Activated CD8-positive, alpha-beta memory T cell treated with anti-CD3 and anti-CD28 coated beads, Interleukin-2, amount 10 ng/mL, durations not matched to agents 7 days and 5 days (primary cell): Measurements from ENCODE around the gene DNAJB8. TPM values are rescaled to one million over a fixed set of nuclear protein-coding genes. Genes with fewer than 3 reads are reported as not detected.

Experiments used
- ATAC-seq: fragments of 150-1000 bp; cut with Tn5 transposase; one replicate; pipeline ENCODE4 v1.10.0; 2021; ENCODE audit warnings: moderate library complexity
- CTCF ChIA-PET: fragments of 350-600 bp; sonication (Branson Sonifier 250); formaldehyde crosslinking; loops from one replicate; lab custom pipeline; 2021; ENCODE audit warnings: antibody characterized with exemption; lab: Charles Lee
- DNase-seq: peaks from one replicate; pipeline ENCODE4 v3.0.0-alpha.2; 2020
- H3K27ac Mint-ChIP-seq: one replicate; pipeline ENCODE4 v1.8.0; 2021; ENCODE audit warnings: mild to moderate bottlenecking, mixed read lengths
- H3K27me3 Mint-ChIP-seq: one replicate; pipeline ENCODE4 v1.8.0; 2021; ENCODE audit warnings: mixed read lengths
- H3K36me3 Mint-ChIP-seq: one replicate; pipeline ENCODE4 v1.8.0; 2021; ENCODE audit warnings: mild to moderate bottlenecking, mixed read lengths
- H3K4me1 Mint-ChIP-seq: one replicate; pipeline ENCODE4 v1.8.0; 2021; ENCODE audit warnings: mixed read lengths
- H3K4me3 Mint-ChIP-seq: one replicate; pipeline ENCODE4 v1.8.0; 2021; ENCODE audit warnings: mild to moderate bottlenecking, moderate library complexity, mixed read lengths
- H3K9me3 Mint-ChIP-seq: one replicate; pipeline ENCODE4 v1.8.0; 2022; ENCODE audit warnings: low read depth, mixed read lengths
- total RNA-seq, 2 experiments: library from RNA; stranded (reverse); gene quantifications; one replicate each; pipeline ENCODE4 v1.2.3, GENCODE V29; 2021

The DNAJB8 gene
- total RNA-seq, 2 experiments from 2014 or later: not detected

GRCh38 chr3:128485282-128486204 lies 18.9 kb upstream of the DNAJB8 start:
- Mint-ChIP-seq H3K4me3 (no peak overlapping the region), H3K27me3 (peaks cover 79% of the 10 kb centered on the region), H3K9me3 (no peaks in the 10 kb centered on the region), H3K4me1 (peaks cover 23% of the 10 kb centered on the region), H3K27ac (no peak overlapping the region), H3K36me3 (no peaks in the 10 kb centered on the region)
- CTCF ChIA-PET: no interaction called here
- ATAC-seq (no peak), DNase-seq (no peak)

GRCh38 chr3:128484404-128485281 lies 18.0 kb upstream of the DNAJB8 start:
- DNase-seq: no peak
- H3K27me3 Mint-ChIP-seq: peaks cover 73% of the 10 kb centered on the region
- CTCF ChIA-PET: interaction anchor here (1.0 kb wide), 1 partner anchor 59 kb away, joined by 3 read pairs; no protein-coding TSS in a partner anchor
- no peaks in the 10 kb centered on the region for H3K36me3 Mint-ChIP-seq
- H3K4me3 Mint-ChIP-seq: no peak overlapping the region
- peaks cover 16% of the 10 kb centered on the region for H3K4me1 Mint-ChIP-seq
- no peaks in the 10 kb centered on the region for H3K9me3 Mint-ChIP-seq
- ATAC-seq: no peak
- no peak overlapping the region for H3K27ac Mint-ChIP-seq

- Mint-ChIP-seq H3K27ac (no peak overlapping the region), H3K27me3 (peaks cover 76% of the 10 kb centered on the region), H3K4me1 (peaks cover 14% of the 10 kb centered on the region), H3K9me3 (no peaks in the 10 kb centered on the region), H3K4me3 (no peak overlapping the region), H3K36me3 (no peaks in the 10 kb centered on the region)
- DNase-seq (no peak), ATAC-seq (no peak)
- CTCF ChIA-PET: interaction anchor here (0.6 to 1.4 kb wide), 5 partner anchors 58 to 409 kb away, joined by 3 to 5 read pairs (median 3); no protein-coding TSS in a partner anchor
Observed at GRCh38 chr3:128483657-128484403, 17.1 kb upstream of the DNAJB8 start.

DNA sequence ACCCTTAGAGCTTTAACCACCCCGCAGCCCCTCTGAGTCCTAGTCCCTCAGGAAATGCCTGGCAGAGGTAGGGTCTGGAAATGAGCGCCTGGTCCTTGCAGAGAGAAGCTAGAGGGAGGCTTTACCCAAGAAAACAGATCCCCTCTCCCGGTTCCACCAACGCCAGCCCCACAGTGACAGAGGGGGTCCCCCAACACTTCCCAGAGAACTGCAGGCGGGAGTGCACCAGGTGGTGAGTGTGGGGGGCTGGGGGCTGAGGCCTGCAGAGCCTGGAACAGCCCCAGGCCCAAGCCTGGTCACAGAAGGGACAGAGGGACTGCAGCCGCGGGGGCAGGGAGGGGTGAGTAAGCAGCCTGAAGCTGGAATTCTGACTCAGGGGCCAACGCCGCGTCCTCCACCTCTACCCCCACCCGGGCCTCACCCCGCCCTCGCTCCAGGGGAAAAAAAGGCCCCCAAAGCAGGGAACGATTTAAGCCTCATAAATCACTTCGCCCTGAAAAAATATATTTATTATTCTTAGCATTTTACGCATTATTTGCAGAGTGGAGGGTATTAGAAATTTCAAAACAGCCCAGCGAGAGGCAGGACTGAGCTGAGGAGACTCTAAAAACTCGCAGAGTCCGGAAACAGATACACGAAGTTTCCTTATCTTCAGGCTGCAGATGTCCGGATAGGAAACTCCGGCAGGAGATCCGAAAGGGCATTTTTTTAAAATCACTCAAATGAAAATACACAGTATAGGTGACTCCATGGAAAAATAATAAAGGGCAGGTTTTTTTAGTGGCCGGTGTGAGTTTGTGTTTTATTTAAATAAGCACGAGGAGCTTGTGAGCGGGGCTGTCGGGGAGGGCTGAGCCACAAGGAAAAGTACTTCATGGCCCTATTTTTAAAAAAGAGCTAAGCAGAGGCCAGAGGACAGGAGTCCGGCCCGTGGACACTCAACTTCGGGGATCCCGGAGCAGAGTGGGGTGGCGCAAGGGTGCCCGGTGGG lies 16.3 kb upstream of the DNAJB8 start:
- H3K27me3 Mint-ChIP-seq: peaks cover 78% of the 10 kb centered on the region
- H3K4me1 Mint-ChIP-seq: peaks cover 10% of the 10 kb centered on the region
- H3K36me3 Mint-ChIP-seq: no peaks in the 10 kb centered on the region
- no peak for DNase-seq
- ATAC-seq: no peak
- H3K4me3 Mint-ChIP-seq: no peak overlapping the region
- CTCF ChIA-PET: interaction anchor here (0.6 to 1.5 kb wide), 6 partner anchors 45 to 409 kb away, joined by 3 to 5 read pairs (median 4); no protein-coding TSS in a partner anchor
- H3K9me3 Mint-ChIP-seq: no peaks in the 10 kb centered on the region
- H3K27ac Mint-ChIP-seq: no peak overlapping the region

DNA sequence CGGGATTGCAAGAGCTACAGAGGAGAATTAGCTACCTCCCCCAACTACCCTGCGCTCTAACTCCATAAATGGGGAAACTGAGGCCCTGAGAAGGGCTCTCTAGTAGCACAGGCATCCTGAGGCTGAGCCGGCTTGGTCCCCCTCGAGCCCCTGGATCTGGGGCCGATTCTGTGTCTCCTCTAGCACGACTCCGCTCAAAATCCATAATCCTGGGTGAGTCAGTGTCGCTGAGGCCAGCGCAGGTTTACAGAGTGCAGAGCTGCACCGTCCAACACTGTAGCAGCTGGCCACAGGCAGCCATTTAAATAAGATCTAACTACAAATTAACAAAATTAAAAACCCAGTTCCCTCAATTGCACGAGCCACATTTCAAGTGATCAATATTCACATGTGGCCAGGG lies 15.5 kb upstream of the DNAJB8 start:
- Mint-ChIP-seq H3K27me3 (peaks cover 75% of the 10 kb centered on the region), H3K4me3 (no peak overlapping the region), H3K4me1 (peaks cover 8% of the 10 kb centered on the region), H3K36me3 (no peaks in the 10 kb centered on the region), H3K9me3 (no peaks in the 10 kb centered on the region), H3K27ac (no peak overlapping the region)
- DNase-seq: no peak
- CTCF ChIA-PET: interaction anchor here (1.4 to 1.5 kb wide), 3 partner anchors 44 to 387 kb away, joined by 3 to 4 read pairs (median 4); no protein-coding TSS in a partner anchor
- ATAC-seq: no peak

GRCh38 chr3:128481438-128481942 lies 14.8 kb upstream of the DNAJB8 start:
- H3K4me3 Mint-ChIP-seq: no peak overlapping the region
- H3K36me3 Mint-ChIP-seq: no peaks in the 10 kb centered on the region
- H3K4me1 Mint-ChIP-seq: peaks cover 7% of the 10 kb centered on the region
- no peak overlapping the region for H3K27ac Mint-ChIP-seq
- ATAC-seq (no peak), DNase-seq (no peak)
- no peaks in the 10 kb centered on the region for H3K9me3 Mint-ChIP-seq
- peaks cover 68% of the 10 kb centered on the region for H3K27me3 Mint-ChIP-seq
- CTCF ChIA-PET: interaction anchor here (1.5 kb wide), 1 partner anchor 44 kb away, joined by 4 read pairs; no protein-coding TSS in a partner anchor

- H3K27ac Mint-ChIP-seq: no peak overlapping the region
- ATAC-seq (no peak), DNase-seq (no peak)
- CTCF ChIA-PET: interaction anchor here (1.5 kb wide), 1 partner anchor 43 kb away, joined by 4 read pairs; no protein-coding TSS in a partner anchor
- no peak overlapping the region for H3K4me3 Mint-ChIP-seq
- H3K27me3 Mint-ChIP-seq: peaks cover 63% of the 10 kb centered on the region
- no peaks in the 10 kb centered on the region for H3K9me3 Mint-ChIP-seq
- no peaks in the 10 kb centered on the region for H3K36me3 Mint-ChIP-seq
- H3K4me1 Mint-ChIP-seq: peaks cover 7% of the 10 kb centered on the region
Observed at GRCh38 chr3:128480717-128481437, 14.2 kb upstream of the DNAJB8 start.

- ATAC-seq (no peak), DNase-seq (no peak)
- no peaks in the 10 kb centered on the region for H3K9me3 Mint-ChIP-seq
- CTCF ChIA-PET: no interaction called here
- H3K36me3 Mint-ChIP-seq: no peaks in the 10 kb centered on the region
- no peak overlapping the region for H3K4me3 Mint-ChIP-seq
- H3K27me3 Mint-ChIP-seq: peaks cover 57% of the 10 kb centered on the region
- no peak overlapping the region for H3K27ac Mint-ChIP-seq
- H3K4me1 Mint-ChIP-seq: peaks cover 7% of the 10 kb centered on the region
Observed at GRCh38 chr3:128480278-128480677, 13.6 kb upstream of the DNAJB8 start.

- peaks cover 7% of the 10 kb centered on the region for H3K4me1 Mint-ChIP-seq
- peaks cover 53% of the 10 kb centered on the region for H3K27me3 Mint-ChIP-seq
Observed at GRCh38 chr3:128479558-128480086, 12.9 kb upstream of the DNAJB8 start.

DNA sequence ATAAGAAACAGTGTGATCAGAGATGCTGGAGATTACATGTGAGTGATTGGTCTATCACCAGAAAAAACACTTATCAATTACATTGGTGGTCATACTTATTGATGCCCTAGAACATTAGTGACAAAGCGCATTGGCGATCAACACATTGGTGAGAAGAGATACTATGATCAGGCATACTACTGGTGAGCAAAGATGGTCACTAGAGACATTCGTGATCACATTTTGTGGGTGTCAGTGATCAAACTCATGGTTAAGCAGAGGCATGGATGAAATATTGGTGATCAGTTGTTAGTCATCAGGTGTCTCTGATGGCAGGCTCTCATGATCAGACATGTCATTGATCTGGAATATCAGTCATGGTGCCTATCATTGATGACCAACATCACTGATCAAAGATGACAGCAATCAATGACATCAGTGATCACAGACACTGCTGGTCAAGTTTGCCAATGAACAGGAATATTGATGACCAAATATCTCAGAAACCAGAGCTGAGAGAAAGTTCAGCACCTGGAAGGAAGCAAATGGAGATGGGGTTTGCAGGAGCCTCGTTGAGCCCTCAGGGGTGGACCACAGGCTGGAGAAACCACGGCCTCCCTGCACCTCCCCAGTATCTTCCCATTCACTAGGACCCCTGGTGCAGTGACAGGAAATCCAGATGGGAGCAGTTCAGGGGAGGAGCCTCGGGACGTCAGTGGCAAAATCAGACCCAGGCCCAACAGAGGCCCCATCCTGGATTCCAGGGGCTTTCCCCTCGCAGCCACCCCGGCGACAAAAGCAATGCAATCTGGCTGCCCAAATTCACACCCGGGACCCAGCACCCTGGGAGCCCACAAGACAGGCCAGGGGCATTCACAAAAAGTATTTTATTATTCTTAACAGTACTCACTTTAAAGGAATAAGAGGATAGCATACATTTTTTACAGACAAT lies 12.2 kb upstream of the DNAJB8 start:
- CTCF ChIA-PET: no interaction called here

More at GRCh38 chr3:128479558-128480086, 12.9 kb upstream of the DNAJB8 start:
- Mint-ChIP-seq H3K36me3 (no peaks in the 10 kb centered on the region), H3K27ac (no peak overlapping the region), H3K4me3 (no peak overlapping the region), H3K9me3 (no peaks in the 10 kb centered on the region)
- ATAC-seq (no peak), DNase-seq (no peak)
- CTCF ChIA-PET: no interaction called here

More for the DNA sequence above, 12.2 kb upstream of the DNAJB8 start:
- no peak for ATAC-seq
- H3K9me3 Mint-ChIP-seq: no peaks in the 10 kb centered on the region
- no peaks in the 10 kb centered on the region for H3K36me3 Mint-ChIP-seq
- peaks cover 7% of the 10 kb centered on the region for H3K4me1 Mint-ChIP-seq
- no peak for DNase-seq
- peaks cover 47% of the 10 kb centered on the region for H3K27me3 Mint-ChIP-seq
- H3K4me3 Mint-ChIP-seq: no peak overlapping the region
- H3K27ac Mint-ChIP-seq: no peak overlapping the region
